ENCODE data around the gene FRMPD4.

DNA sequence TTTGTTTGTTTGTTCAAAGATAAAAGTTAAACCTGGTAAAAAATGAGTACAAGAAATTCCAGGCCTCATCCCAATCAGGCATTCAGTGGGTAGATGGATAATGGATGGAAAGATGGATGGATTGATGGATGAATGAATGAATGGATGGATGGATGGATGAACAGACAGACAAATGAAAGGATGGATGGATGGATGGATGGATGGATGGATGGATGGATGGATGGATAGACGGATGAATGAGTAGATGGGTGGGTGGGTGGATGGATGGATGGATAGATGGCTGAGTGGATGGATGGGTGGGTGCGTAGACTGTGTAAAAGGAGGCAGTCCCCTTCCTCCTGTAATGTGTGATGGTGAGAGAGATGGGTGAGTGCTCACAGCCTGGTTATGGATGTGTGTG, 206.7 kb downstream of the FRMPD4 start:
- TF ChIP-seq POLR2A (IDR thresholded peaks at IDR 0.05; ENCODE audit: low read depth, low read length): no peak
- TF ChIP-seq CHD2 (IDR thresholded peaks at IDR 0.05; ENCODE audit: borderline replicate concordance, low read depth, low read length): no peak
- TF ChIP-seq, protein P1, sequence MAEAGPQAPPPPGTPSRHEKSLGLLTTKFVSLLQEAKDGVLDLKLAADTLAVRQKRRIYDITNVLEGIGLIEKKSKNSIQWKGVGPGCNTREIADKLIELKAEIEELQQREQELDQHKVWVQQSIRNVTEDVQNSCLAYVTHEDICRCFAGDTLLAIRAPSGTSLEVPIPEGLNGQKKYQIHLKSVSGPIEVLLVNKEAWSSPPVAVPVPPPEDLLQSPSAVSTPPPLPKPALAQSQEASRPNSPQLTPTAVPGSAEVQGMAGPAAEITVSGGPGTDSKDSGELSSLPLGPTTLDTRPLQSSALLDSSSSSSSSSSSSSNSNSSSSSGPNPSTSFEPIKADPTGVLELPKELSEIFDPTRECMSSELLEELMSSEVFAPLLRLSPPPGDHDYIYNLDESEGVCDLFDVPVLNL (IDR thresholded peaks at IDR 0.05; ENCODE audit: low read depth, low read length): no peak
- TF ChIP-seq EP300 (IDR thresholded peaks at IDR 0.05; ENCODE audit: borderline replicate concordance in 1 of 2, control insufficient read depth in 1 of 2, low read depth in 2 of 2, low read length in 2 of 2): no peak
- no peak for TF ChIP-seq POU2F2 (IDR thresholded peaks at IDR 0.05; ENCODE audit: borderline replicate concordance, low read depth, low read length)
- TF ChIP-seq, protein P2, sequence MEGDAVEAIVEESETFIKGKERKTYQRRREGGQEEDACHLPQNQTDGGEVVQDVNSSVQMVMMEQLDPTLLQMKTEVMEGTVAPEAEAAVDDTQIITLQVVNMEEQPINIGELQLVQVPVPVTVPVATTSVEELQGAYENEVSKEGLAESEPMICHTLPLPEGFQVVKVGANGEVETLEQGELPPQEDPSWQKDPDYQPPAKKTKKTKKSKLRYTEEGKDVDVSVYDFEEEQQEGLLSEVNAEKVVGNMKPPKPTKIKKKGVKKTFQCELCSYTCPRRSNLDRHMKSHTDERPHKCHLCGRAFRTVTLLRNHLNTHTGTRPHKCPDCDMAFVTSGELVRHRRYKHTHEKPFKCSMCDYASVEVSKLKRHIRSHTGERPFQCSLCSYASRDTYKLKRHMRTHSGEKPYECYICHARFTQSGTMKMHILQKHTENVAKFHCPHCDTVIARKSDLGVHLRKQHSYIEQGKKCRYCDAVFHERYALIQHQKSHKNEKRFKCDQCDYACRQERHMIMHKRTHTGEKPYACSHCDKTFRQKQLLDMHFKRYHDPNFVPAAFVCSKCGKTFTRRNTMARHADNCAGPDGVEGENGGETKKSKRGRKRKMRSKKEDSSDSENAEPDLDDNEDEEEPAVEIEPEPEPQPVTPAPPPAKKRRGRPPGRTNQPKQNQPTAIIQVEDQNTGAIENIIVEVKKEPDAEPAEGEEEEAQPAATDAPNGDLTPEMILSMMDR (IDR thresholded peaks at IDR 0.05 in 2 of 3, conservative IDR thresholded peaks at IDR 0.05 in 1 of 3; ENCODE audit: control insufficient read depth in 2 of 3, extremely low read depth in 1 of 3, insufficient read depth in 1 of 3, low read depth in 3 of 3, low read length in 3 of 3): no peak
- TF ChIP-seq SIX5 (IDR thresholded peaks at IDR 0.05; ENCODE audit: low read depth, low read length, severe bottlenecking): no peak
- TF ChIP-seq YY1 (IDR thresholded peaks at IDR 0.05; ENCODE audit: low read depth, low read length): no peak
- TF ChIP-seq ZNF217 (IDR thresholded peaks at IDR 0.05): no peak
- TF ChIP-seq, protein P3, sequence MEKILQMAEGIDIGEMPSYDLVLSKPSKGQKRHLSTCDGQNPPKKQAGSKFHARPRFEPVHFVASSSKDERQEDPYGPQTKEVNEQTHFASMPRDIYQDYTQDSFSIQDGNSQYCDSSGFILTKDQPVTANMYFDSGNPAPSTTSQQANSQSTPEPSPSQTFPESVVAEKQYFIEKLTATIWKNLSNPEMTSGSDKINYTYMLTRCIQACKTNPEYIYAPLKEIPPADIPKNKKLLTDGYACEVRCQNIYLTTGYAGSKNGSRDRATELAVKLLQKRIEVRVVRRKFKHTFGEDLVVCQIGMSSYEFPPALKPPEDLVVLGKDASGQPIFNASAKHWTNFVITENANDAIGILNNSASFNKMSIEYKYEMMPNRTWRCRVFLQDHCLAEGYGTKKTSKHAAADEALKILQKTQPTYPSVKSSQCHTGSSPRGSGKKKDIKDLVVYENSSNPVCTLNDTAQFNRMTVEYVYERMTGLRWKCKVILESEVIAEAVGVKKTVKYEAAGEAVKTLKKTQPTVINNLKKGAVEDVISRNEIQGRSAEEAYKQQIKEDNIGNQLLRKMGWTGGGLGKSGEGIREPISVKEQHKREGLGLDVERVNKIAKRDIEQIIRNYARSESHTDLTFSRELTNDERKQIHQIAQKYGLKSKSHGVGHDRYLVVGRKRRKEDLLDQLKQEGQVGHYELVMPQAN (conservative IDR thresholded peaks at IDR 0.05): no peak
- no peak for TF ChIP-seq MEF2A (IDR thresholded peaks at IDR 0.05; ENCODE audit: insufficient read depth, low read depth, low read length)

All from GM12878 (cell line).